ENCODE measurements around the gene CPT1B. TPM values are rescaled to one million over a fixed set of nuclear protein-coding genes. Genes with fewer than 3 reads are reported as not detected.
A peak's percentile ranks its signal among the peaks of the same experiment; 100 is the strongest.

CPT1B gene
- total RNA-seq, 2 donors from 2014 or later, result 83.5 to 105 TPM

DNA sequence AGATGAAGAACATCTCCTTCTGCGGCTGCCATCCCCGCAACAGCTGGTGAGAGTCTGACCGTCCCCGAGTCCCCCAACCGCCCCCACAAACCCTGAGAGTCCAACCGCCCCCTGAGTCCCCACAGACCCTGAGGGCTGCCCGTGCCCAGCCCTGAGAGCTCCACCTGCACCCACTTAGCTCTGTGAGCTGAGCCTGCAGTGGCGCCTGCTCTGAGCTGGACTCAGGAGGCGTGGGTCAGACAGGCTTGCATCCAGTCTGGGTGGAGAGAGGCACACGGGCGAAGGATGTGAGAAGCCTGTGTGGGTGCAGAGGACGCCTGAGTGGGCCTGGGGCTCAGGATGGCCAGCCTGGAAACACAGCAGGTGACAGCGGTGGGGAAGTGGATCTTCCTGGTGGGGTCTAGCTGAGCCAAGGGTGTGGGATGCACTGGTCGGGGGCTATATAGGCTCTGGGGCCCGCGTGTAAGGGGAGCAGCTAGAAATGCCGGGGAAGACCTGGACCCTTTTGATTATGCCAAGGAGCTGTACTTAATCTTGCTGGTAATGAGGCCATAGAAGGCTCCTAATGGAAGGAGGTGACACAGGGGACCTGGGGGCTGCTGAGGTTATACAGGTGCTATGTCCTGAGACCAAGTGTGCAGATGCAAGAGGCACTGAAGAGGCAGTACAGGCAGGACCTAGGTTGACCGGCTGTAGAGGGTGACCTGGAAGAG lies 28.9 kb upstream of the CPT1B start:
- Mint-ChIP-seq H3K9me3 (no peaks in the 10 kb centered on the region), H3K4me1 (no peaks in the 10 kb centered on the region), H3K4me3 (no peak overlapping the region), H3K27me3 (ENCODE audit: insufficient read depth) (peaks cover 86% of the 10 kb centered on the region), H3K36me3 (ENCODE audit: low read depth) (no peaks in the 10 kb centered on the region), H3K27ac (no peak overlapping the region)
- no peaks in the 10 kb centered on the region for H3K36me3 ChIP-seq (ENCODE audit: control insufficient read depth, insufficient read depth, low read length)
- no peak overlapping the region for H3K4me3 ChIP-seq (ENCODE audit: low read length)
- H3K27ac ChIP-seq (ENCODE audit: low read depth, low read length), result no peak overlapping the region
- H3K9me3 ChIP-seq (ENCODE audit: control insufficient read depth, low read length), result no peaks in the 10 kb centered on the region
- WGBS, 2 experiments (ENCODE audit: insufficient coverage in 1 of 2, insufficient read length in 1 of 2), result 88 to 91% methylated on average over 16 to 18 of the region's 18 CpGs
- DNase-seq, result peak; percentile 31
- no peaks in the 10 kb centered on the region for H3K4me1 ChIP-seq (ENCODE audit: control insufficient read depth, insufficient read depth, low read length)
- no peak overlapping the region for H3K9ac ChIP-seq (ENCODE audit: extremely low read depth, low read length, poor library complexity, severe bottlenecking)
- H3K27me3 ChIP-seq (ENCODE audit: control insufficient read depth, insufficient read depth, low read length, poor library complexity, severe bottlenecking), result peaks cover 59% of the 10 kb centered on the region
- no peak for TF ChIP-seq CTCF (conservative IDR thresholded peaks at IDR 0.05)

DNA sequence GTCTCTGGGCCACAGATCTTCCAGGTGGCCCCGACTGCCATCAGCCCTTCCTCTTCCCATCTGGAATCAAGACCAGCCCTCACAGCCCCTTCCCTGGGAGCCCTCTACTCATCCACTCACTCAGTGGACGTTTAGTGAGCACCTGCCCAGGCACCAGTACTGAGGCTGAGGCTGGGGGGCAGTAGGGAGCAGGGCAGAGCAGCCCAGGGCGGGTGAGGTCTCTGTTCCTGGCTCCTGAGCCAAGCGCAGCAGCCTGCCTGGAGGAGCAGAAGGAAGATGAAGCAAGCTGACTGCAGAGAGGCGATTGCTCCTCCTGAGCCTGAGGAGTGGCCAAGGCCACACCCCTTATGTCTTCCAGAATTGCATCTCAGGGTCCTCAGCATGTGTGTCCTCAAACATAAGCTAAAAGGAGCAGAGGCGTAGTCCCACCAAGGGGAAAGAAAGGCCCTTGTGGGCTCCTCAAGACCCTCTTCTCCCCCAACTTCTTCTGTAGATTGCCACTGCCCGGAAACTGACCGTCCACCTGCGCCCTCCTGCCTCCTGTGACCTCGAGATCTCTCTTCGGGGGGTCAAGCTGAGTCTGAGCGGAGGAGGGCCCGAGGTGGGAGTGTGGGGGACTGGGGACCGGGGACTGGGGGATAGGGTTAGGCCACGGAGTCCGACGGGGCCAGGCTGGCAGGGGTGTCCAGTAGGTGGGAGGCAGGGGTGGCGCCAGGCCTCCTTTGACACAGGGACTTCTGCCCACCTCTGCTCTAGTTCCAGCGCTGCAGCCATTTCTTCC lies 28.1 kb upstream of the CPT1B start:
- Histone ChIP-seq H3K36me3 (ENCODE audit: control insufficient read depth, insufficient read depth, low read length) (no peaks in the 10 kb centered on the region), H3K27ac (ENCODE audit: low read depth, low read length) (no peak overlapping the region), H3K4me3 (ENCODE audit: low read length) (no peak overlapping the region), H3K9me3 (ENCODE audit: control insufficient read depth, low read length) (no peaks in the 10 kb centered on the region), H3K4me1 (ENCODE audit: control insufficient read depth, insufficient read depth, low read length) (no peaks in the 10 kb centered on the region), H3K9ac (ENCODE audit: extremely low read depth, low read length, poor library complexity, severe bottlenecking) (no peak overlapping the region), H3K27me3 (ENCODE audit: control insufficient read depth, insufficient read depth, low read length, poor library complexity, severe bottlenecking) (peaks cover 66% of the 10 kb centered on the region)
- Mint-ChIP-seq H3K36me3 (ENCODE audit: low read depth) (no peaks in the 10 kb centered on the region), H3K9me3 (no peaks in the 10 kb centered on the region), H3K27ac (no peak overlapping the region), H3K27me3 (ENCODE audit: insufficient read depth) (peaks cover 89% of the 10 kb centered on the region), H3K4me1 (no peaks in the 10 kb centered on the region), H3K4me3 (no peak overlapping the region)
- 83 to 86% methylated on average over 9 to 19 of the region's 19 CpGs for WGBS, 2 experiments (ENCODE audit: insufficient coverage in 1 of 2, insufficient read length in 1 of 2)
- peak; percentile 70 for DNase-seq
- peak; percentile 53 for TF ChIP-seq CTCF (conservative IDR thresholded peaks at IDR 0.05)

DNA sequence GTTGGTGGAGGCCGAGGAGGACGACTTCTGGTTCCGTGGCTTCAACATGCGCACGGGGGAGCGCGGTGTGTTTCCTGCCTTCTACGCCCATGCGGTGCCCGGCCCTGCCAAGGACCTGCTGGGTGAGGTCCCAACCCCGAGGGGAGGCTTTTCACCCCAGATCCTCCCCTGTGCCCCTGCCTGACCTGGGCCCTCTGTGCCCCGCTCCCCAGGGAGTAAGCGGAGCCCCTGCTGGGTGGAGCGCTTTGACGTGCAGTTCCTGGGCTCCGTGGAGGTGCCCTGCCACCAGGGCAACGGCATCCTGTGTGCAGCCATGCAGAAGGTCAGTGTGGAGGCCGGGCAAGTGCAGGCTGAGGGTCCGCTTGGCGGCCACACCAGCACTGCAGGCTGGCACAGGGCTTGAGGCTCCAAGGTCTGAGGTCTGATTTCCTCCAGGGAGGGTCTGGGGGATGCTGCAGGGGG lies 27.4 kb upstream of the CPT1B start:
- H3K27me3 Mint-ChIP-seq (ENCODE audit: insufficient read depth), result peaks cover 89% of the 10 kb centered on the region
- H3K27ac ChIP-seq (ENCODE audit: low read depth, low read length), result no peak overlapping the region
- WGBS, 2 experiments (ENCODE audit: insufficient coverage in 1 of 2, insufficient read length in 1 of 2), result 89% methylated on average over 17 to 20 of the region's 20 CpGs
- no peak overlapping the region for H3K4me3 Mint-ChIP-seq
- H3K4me3 ChIP-seq (ENCODE audit: low read length), result no peak overlapping the region
- no peak for DNase-seq
- H3K4me1 ChIP-seq (ENCODE audit: control insufficient read depth, insufficient read depth, low read length), result no peaks in the 10 kb centered on the region
- no peak overlapping the region for H3K27ac Mint-ChIP-seq
- H3K36me3 Mint-ChIP-seq (ENCODE audit: low read depth), result no peaks in the 10 kb centered on the region
- no peaks in the 10 kb centered on the region for H3K36me3 ChIP-seq (ENCODE audit: control insufficient read depth, insufficient read depth, low read length)
- no peak for TF ChIP-seq CTCF (conservative IDR thresholded peaks at IDR 0.05)
- H3K4me1 Mint-ChIP-seq, result no peaks in the 10 kb centered on the region
- peaks cover 71% of the 10 kb centered on the region for H3K27me3 ChIP-seq (ENCODE audit: control insufficient read depth, insufficient read depth, low read length, poor library complexity, severe bottlenecking)
- H3K9me3 Mint-ChIP-seq, result no peaks in the 10 kb centered on the region
- H3K9ac ChIP-seq (ENCODE audit: extremely low read depth, low read length, poor library complexity, severe bottlenecking), result no peak overlapping the region
- no peaks in the 10 kb centered on the region for H3K9me3 ChIP-seq (ENCODE audit: control insufficient read depth, low read length)

Data from endodermal cell (in vitro differentiated cells).